ENCODE data around the gene ZNF23.
"Not testable (repeated sequence)": the region's sequence is repeated elsewhere in the genome, so short reads cannot be mapped to it uniquely, and the experiment has no call there.

ZNF23 gene

GRCh38 chr16:71461686-71462648 lies at the start of gene ZNF23:
Gene ZNF23, minus strand, starts transcription at chr16:71462247. Its CDS starts 5,451 bp downstream, at chr16:71456796.
- Mint-ChIP-seq H3K4me1 (ENCODE audit: low read depth) (peaks cover 29% of the 10 kb centered on the region), H3K9me3 (no peaks in the 10 kb centered on the region), H3K4me3 (peak within 1 kb of the TSS; percentile 97), H3K36me3 (ENCODE audit: low read depth) (no peaks in the 10 kb centered on the region), H3K27me3 (no peaks in the 10 kb centered on the region), H3K27ac (peak within 1 kb of the TSS; percentile 95)

DNA sequence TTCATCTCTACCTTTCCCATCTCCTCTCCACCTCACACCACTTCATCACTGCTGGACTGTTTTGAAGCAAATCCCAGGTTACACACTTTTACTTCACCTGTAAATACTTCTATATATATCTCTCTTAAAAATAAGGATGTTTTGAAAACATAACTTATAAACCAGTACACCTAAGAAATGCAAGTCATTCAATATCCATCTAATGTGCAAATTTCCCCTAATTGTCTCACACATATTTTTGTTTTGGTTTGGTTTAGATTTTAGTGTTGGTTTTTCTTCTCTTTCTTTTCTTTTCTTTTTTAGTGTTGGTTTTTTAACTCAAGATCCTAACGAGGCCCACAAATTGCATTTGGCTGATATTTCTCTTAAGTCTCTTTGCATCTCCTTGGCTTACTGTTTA lies 45.0 kb upstream of the ZNF23 start:
- Mint-ChIP-seq H3K36me3 (ENCODE audit: low read depth) (no peaks in the 10 kb centered on the region), H3K4me3 (no peak overlapping the region), H3K9me3 (no peaks in the 10 kb centered on the region), H3K27me3 (peaks cover 3% of the 10 kb centered on the region), H3K27ac (no peak overlapping the region), H3K4me1 (ENCODE audit: low read depth) (no peaks in the 10 kb centered on the region)

- Mint-ChIP-seq H3K36me3 (ENCODE audit: low read depth) (no peaks in the 10 kb centered on the region), H3K4me1 (ENCODE audit: low read depth) (no peaks in the 10 kb centered on the region), H3K4me3 (no peak overlapping the region), H3K27me3 (peaks cover 4% of the 10 kb centered on the region), H3K9me3 (no peaks in the 10 kb centered on the region), H3K27ac (no peak overlapping the region)
Observed at GRCh38 chr16:71504901-71505300, 42.9 kb upstream of the ZNF23 start.

DNA sequence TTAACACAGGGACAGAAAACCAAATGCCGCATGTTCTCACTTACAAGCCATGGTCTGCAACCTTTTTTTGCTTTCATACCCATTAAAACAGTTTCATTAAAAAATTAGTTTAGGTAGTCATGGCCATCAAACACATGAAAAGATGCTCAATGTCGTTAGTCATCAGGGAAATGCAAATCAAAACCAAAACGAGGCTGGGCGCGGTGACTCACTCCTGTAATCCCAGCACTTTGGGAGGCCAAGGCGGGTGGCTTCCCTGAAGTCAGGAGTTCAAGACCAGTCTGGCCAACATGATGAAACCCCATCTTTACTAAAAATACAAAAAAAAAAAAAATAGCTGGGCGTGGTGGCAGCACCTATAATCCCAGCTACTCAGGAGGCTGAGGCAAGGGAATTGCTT lies 42.0 kb upstream of the ZNF23 start:
- H3K4me3 Mint-ChIP-seq; H3K27ac Mint-ChIP-seq; H3K36me3 Mint-ChIP-seq (ENCODE audit: low read depth); H3K9me3 Mint-ChIP-seq; H3K27me3 Mint-ChIP-seq; H3K4me1 Mint-ChIP-seq (ENCODE audit: low read depth): not testable (repeated sequence)

- H3K27me3 Mint-ChIP-seq: peaks cover 7% of the 10 kb centered on the region
- no peak overlapping the region for H3K4me3 Mint-ChIP-seq
- H3K9me3 Mint-ChIP-seq: no peaks in the 10 kb centered on the region
- no peaks in the 10 kb centered on the region for H3K36me3 Mint-ChIP-seq (ENCODE audit: low read depth)
- H3K4me1 Mint-ChIP-seq (ENCODE audit: low read depth): no peaks in the 10 kb centered on the region
- H3K27ac Mint-ChIP-seq: no peak overlapping the region
Observed at GRCh38 chr16:71501547-71501946, 39.5 kb upstream of the ZNF23 start.

DNA sequence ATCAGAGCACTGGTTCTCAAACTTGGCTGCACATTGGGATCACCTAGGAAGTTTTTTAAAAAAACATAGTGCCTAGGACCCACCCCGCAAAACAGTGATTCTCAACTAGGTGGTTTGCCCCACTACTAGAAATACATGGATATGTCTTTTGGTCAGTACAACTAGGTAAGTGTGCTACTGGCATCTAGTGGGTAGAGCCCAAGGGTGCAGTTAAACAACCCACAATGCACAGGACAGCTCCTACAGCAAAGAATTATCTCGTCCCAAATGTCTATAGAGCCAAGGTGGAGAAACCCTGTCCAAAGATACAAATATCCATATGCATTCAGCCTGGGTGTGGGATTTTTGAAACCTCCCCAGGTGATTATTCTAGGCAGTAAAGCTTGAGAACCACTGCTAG lies 38.9 kb upstream of the ZNF23 start:
- peaks cover 7% of the 10 kb centered on the region for H3K27me3 Mint-ChIP-seq
- H3K9me3 Mint-ChIP-seq: no peaks in the 10 kb centered on the region
- no peaks in the 10 kb centered on the region for H3K36me3 Mint-ChIP-seq (ENCODE audit: low read depth)
- no peaks in the 10 kb centered on the region for H3K4me1 Mint-ChIP-seq (ENCODE audit: low read depth)
- no peak overlapping the region for H3K27ac Mint-ChIP-seq
- H3K4me3 Mint-ChIP-seq: no peak overlapping the region

- Mint-ChIP-seq H3K9me3 (no peaks in the 10 kb centered on the region), H3K27ac (no peak overlapping the region), H3K4me3 (no peak overlapping the region), H3K36me3 (ENCODE audit: low read depth) (no peaks in the 10 kb centered on the region), H3K27me3 (peaks cover 7% of the 10 kb centered on the region), H3K4me1 (ENCODE audit: low read depth) (no peaks in the 10 kb centered on the region)
Observed at GRCh38 chr16:71499775-71500364, 37.8 kb upstream of the ZNF23 start.

GRCh38 chr16:71498031-71498430 lies 36.0 kb upstream of the ZNF23 start:
- no peaks in the 10 kb centered on the region for H3K9me3 Mint-ChIP-seq
- H3K36me3 Mint-ChIP-seq (ENCODE audit: low read depth): no peaks in the 10 kb centered on the region
- no peak overlapping the region for H3K4me3 Mint-ChIP-seq
- no peak overlapping the region for H3K27ac Mint-ChIP-seq
- peaks cover 7% of the 10 kb centered on the region for H3K27me3 Mint-ChIP-seq
- no peaks in the 10 kb centered on the region for H3K4me1 Mint-ChIP-seq (ENCODE audit: low read depth)

DNA sequence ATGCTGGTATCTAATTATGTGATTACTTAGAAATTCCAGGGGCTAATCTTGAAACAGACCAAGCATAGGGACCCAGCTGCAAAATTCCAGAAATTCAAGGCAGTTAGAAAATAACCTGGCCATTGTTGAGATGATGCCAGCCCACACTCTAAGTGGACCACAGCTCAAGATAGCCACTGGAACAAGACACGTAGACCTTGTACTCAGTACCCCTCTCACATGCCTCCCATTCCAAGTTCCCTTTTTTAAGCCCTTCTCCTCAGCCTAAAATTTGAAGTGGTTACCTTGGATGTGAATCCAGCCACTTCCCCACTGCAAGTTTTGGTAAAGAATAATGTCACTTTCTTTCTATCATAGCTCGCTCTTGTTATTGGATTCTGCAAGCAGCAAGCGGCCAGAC lies 31.2 kb upstream of the ZNF23 start:
- H3K27me3 Mint-ChIP-seq: peaks cover 5% of the 10 kb centered on the region
- H3K27ac Mint-ChIP-seq: no peak overlapping the region
- peaks cover 4% of the 10 kb centered on the region for H3K4me1 Mint-ChIP-seq (ENCODE audit: low read depth)
- no peak overlapping the region for H3K4me3 Mint-ChIP-seq
- no peaks in the 10 kb centered on the region for H3K9me3 Mint-ChIP-seq
- no peaks in the 10 kb centered on the region for H3K36me3 Mint-ChIP-seq (ENCODE audit: low read depth)

GRCh38 chr16:71492786-71493185 lies 30.7 kb upstream of the ZNF23 start:
- Mint-ChIP-seq H3K27ac (no peak overlapping the region), H3K36me3 (ENCODE audit: low read depth) (no peaks in the 10 kb centered on the region), H3K9me3 (no peaks in the 10 kb centered on the region), H3K4me3 (no peak overlapping the region), H3K27me3 (peaks cover 5% of the 10 kb centered on the region), H3K4me1 (ENCODE audit: low read depth) (peaks cover 4% of the 10 kb centered on the region)

DNA sequence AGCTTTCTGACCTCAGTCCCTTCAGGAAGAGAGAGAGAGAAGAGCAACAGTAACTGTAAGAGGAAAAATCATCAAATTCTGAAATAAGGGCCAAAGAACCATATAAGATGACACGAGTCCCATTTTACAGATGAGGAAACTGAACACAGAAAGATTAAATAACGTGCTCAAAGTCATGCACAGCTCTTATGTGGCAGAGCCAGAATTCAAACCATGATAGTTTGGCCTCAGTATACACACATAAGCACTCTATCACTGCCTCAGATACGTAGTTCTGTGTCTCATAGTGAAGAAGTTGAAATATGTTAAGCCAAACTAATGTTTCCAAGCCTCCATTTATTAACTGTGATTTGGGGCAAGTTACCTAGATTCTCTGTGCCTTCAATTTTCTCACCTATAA lies 29.0 kb upstream of the ZNF23 start:
- H3K9me3 Mint-ChIP-seq: no peaks in the 10 kb centered on the region
- H3K27ac Mint-ChIP-seq: no peak overlapping the region
- peaks cover 5% of the 10 kb centered on the region for H3K27me3 Mint-ChIP-seq
- no peaks in the 10 kb centered on the region for H3K36me3 Mint-ChIP-seq (ENCODE audit: low read depth)
- H3K4me3 Mint-ChIP-seq: no peak overlapping the region
- peaks cover 4% of the 10 kb centered on the region for H3K4me1 Mint-ChIP-seq (ENCODE audit: low read depth)

DNA sequence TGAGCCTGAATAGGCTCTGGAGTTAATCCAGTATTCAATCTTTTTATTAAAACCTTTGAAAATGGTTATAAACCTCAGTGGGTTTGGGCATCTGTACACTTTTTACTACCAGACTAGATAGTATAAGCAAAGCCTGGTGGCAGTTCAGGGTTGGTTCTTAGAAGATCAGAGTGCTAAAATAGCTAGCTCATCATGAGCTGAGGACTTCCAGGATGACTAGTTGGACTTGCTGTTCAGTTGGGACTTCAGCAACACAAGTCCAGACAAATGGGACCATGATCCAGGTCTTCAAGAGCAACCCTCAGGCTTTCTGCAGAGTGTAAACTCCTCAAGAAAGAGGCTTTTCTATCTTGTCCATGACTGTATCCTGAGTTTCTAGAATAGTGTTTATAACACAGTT lies 28.3 kb upstream of the ZNF23 start:
- H3K9me3 Mint-ChIP-seq: no peaks in the 10 kb centered on the region
- peaks cover 4% of the 10 kb centered on the region for H3K4me1 Mint-ChIP-seq (ENCODE audit: low read depth)
- H3K4me3 Mint-ChIP-seq: no peak overlapping the region
- H3K27me3 Mint-ChIP-seq: peaks cover 5% of the 10 kb centered on the region
- no peaks in the 10 kb centered on the region for H3K36me3 Mint-ChIP-seq (ENCODE audit: low read depth)
- no peak overlapping the region for H3K27ac Mint-ChIP-seq

GRCh38 chr16:71489122-71489521 lies 27.1 kb upstream of the ZNF23 start, which contains the start of gene ZNF19:
Gene ZNF19, minus strand, starts transcription at chr16:71489324. Its CDS starts 7,210 bp downstream, at chr16:71482114.
- no peak within 1 kb of the TSS for H3K27ac Mint-ChIP-seq
- H3K36me3 Mint-ChIP-seq (ENCODE audit: low read depth): no peaks in the 10 kb centered on the region
- H3K27me3 Mint-ChIP-seq: peaks cover 5% of the 10 kb centered on the region
- H3K4me1 Mint-ChIP-seq (ENCODE audit: low read depth): peaks cover 11% of the 10 kb centered on the region
- no peaks in the 10 kb centered on the region for H3K9me3 Mint-ChIP-seq
- no peak within 1 kb of the TSS for H3K4me3 Mint-ChIP-seq

DNA sequence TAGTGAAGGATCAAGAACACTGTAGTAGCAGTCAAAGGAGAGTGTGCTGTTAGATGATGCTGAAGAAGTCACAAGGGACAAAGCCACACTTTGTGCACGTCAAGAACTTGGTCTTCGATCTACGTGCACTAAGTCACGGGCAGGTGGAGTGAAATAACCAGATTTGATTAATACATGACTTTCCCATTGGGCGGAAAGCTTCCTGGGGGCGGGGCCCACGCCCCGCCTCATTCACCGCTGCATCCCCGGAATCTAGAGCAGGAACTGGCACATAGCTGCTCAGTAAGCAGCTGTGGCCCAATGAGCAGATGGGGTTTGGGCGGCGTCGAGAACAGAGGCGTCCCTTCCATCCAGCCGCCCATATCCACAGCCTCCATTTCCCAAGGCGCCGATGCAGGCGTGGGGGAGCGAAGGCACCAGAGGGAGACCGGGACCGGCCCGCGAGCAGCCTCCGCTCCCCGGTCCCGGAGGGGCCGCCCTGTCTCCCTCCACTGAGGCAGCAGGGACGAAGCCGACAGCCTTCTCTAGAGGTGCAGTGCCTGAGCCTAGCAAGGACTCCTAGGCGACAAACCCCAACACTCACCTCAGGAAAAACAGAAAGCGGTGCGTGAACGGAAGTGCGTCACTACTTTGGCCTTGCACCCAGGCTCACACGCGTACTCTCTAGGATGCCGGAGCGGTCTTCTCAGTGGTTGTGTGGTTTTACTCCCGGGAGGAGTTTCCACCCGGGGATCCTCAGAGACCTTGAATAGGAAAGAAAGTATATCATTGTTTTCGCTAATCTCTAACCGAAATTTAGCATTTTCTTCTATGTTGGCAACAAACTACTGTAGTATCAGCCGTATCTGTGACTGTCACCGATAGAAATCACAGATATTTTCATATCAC lies 22.2 kb upstream of the ZNF23 start:
- peak overlapping the region; percentile 85 for H3K4me3 Mint-ChIP-seq
- peaks cover 15% of the 10 kb centered on the region for H3K4me1 Mint-ChIP-seq (ENCODE audit: low read depth)
- no peaks in the 10 kb centered on the region for H3K27me3 Mint-ChIP-seq
- H3K9me3 Mint-ChIP-seq: no peaks in the 10 kb centered on the region
- peak overlapping the region; percentile 86 for H3K27ac Mint-ChIP-seq
- H3K36me3 Mint-ChIP-seq (ENCODE audit: low read depth): no peaks in the 10 kb centered on the region

- Mint-ChIP-seq H3K36me3 (ENCODE audit: low read depth) (peaks cover 7% of the 10 kb centered on the region), H3K4me3 (no peak overlapping the region), H3K27ac (no peak overlapping the region), H3K9me3 (no peaks in the 10 kb centered on the region), H3K4me1 (ENCODE audit: low read depth) (peaks cover 15% of the 10 kb centered on the region), H3K27me3 (no peaks in the 10 kb centered on the region)
Observed at GRCh38 chr16:71482569-71482968, 20.5 kb upstream of the ZNF23 start.
